HL-60/S4 treated with retinoic acid at 250 ng/mL for 4 days and 3 days (cell line): ENCODE data around the gene UCHL5.
"Not testable (repeated sequence)": the region's sequence is repeated elsewhere in the genome, so short reads cannot be mapped to it uniquely, and the experiment has no call there.

Experiments used
- in situ Hi-C: fragments of 300-500 bp; cut with MboI; formaldehyde crosslinking; loops from 2 replicates; pipeline ENCODE4 v1.7.0; 2022; ENCODE audit warnings: low sequenced_read_pairs

UCHL5 gene

GRCh38 chr1:193014400-193014799 is 44.8 kb downstream of the UCHL5 start:
- in situ Hi-C loops = loop anchor here (25.0 kb wide), 2 partner anchors 202 to 502 kb away; partner anchors contain the start of gene RGS2

- in situ Hi-C loops = loop anchor here (25.0 kb wide), 2 partner anchors 201 to 501 kb away; partner anchors contain the start of gene RGS2
Observed at GRCh38 chr1:193013707-193014106, 45.5 kb downstream of the UCHL5 start.

GRCh38 chr1:193013005-193013404 is 46.2 kb downstream of the UCHL5 start:
- in situ Hi-C loops = loop anchor here (25.0 kb wide), 2 partner anchors 201 to 501 kb away; partner anchors contain the start of gene RGS2

GRCh38 chr1:193011406-193011805 is 47.8 kb downstream of the UCHL5 start:
- in situ Hi-C loops = loop anchor here (25.0 kb wide), 2 partner anchors 199 to 499 kb away; partner anchors contain the start of gene RGS2

GRCh38 chr1:193009501-193009900 is 49.7 kb downstream of the UCHL5 start:
- in situ Hi-C loops = loop anchor here (25.0 kb wide), 2 partner anchors 197 to 497 kb away; partner anchors contain the start of gene RGS2

- in situ Hi-C loops = loop anchor here (25.0 kb wide), 2 partner anchors 193 to 493 kb away; partner anchors contain the start of gene RGS2
Observed at GRCh38 chr1:193005785-193006184, 53.4 kb downstream of the UCHL5 start.

- in situ Hi-C loops = no loop called here
Observed at GRCh38 chr1:192998536-192998935, 60.6 kb downstream of the UCHL5 start.

GRCh38 chr1:192994141-192994540 is 65.0 kb downstream of the UCHL5 start:
- in situ Hi-C loops = no loop called here

- in situ Hi-C loops = no loop called here
Observed at GRCh38 chr1:192993426-192994085, 65.6 kb downstream of the UCHL5 start.

GRCh38 chr1:192986748-192987334 is 72.3 kb downstream of the UCHL5 start:
- in situ Hi-C loops = not testable (repeated sequence)

- in situ Hi-C loops = no loop called here
Observed at GRCh38 chr1:192986110-192986747, 72.9 kb downstream of the UCHL5 start.

- in situ Hi-C loops = no loop called here
Observed at GRCh38 chr1:192984080-192984479, 75.1 kb downstream of the UCHL5 start.

GRCh38 chr1:192983349-192983980 is 75.7 kb downstream of the UCHL5 start:
- in situ Hi-C loops = no loop called here

- in situ Hi-C loops = no loop called here
Observed at GRCh38 chr1:192980856-192981255, 78.3 kb downstream of the UCHL5 start.

- in situ Hi-C loops = not testable (repeated sequence)
Observed at GRCh38 chr1:192980334-192980733, 78.8 kb downstream of the UCHL5 start.

- in situ Hi-C loops = no loop called here
Observed at GRCh38 chr1:192979542-192979941, 79.6 kb downstream of the UCHL5 start.

- in situ Hi-C loops = no loop called here
Observed at GRCh38 chr1:192978195-192978710, 80.9 kb downstream of the UCHL5 start.

GRCh38 chr1:192977089-192977706 is 82.0 kb downstream of the UCHL5 start:
- in situ Hi-C loops = no loop called here

GRCh38 chr1:192976576-192976975 is 82.6 kb downstream of the UCHL5 start:
- in situ Hi-C loops = no loop called here

- in situ Hi-C loops = no loop called here
Observed at GRCh38 chr1:192974701-192975100, 84.5 kb downstream of the UCHL5 start.

GRCh38 chr1:192973988-192974387 is 85.2 kb downstream of the UCHL5 start:
- in situ Hi-C loops = no loop called here
